Suppressor macrophage treated with lipopolysaccharide for 1 hour (primary cell): ENCODE measurements around the gene THAP8.
A peak's percentile ranks its signal among the peaks of the same experiment; 100 is the strongest.

ENCODE experiments used
- DNase-seq, 3 donors: peaks; one replicate each; pipeline ENCODE4 v3.0.0-alpha.2; 2020 to 2022

Gene THAP8

DNA sequence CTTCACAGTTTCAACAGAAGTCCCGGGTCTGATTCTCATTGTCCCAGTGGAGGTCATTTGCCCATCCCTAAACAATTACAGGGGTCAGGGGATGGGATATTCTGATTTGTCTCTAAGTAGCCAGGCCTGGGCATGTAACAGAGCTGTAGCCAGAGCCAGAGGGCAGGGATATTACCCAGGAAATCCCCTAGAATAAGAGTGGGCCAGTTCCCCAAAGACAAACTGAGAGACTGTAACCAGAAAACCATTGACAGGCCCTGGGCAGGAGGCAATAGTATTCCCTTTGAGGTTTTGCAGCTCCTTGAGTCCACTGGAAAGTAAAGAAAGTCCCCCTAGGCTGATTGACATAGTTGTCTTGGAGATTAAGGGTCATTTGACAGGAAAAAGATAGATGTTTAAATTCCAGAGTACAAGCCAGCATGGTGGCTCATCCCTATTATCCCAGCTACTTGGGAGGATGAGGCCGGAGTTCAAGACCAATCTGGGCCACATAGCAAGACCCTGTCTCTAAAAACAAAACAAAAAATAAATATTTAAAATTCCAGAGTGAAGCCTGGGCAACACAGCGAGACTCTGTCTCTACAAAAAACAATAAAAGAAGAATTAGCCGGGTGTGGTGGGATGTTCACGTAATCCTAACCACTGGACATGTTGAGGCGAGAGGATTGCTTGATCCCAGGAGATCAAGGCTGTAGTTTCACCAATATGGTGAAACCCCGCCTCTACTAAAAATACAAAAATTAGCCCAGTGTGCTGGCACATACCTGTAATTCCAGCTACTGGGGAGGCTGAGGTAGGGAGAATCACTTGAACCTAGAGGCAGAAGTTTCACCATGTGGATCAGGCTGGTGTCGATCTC lies 60.9 kb downstream of the THAP8 start:
- DNase-seq, result peak; percentile 53 to 68 (median 56)

DNA sequence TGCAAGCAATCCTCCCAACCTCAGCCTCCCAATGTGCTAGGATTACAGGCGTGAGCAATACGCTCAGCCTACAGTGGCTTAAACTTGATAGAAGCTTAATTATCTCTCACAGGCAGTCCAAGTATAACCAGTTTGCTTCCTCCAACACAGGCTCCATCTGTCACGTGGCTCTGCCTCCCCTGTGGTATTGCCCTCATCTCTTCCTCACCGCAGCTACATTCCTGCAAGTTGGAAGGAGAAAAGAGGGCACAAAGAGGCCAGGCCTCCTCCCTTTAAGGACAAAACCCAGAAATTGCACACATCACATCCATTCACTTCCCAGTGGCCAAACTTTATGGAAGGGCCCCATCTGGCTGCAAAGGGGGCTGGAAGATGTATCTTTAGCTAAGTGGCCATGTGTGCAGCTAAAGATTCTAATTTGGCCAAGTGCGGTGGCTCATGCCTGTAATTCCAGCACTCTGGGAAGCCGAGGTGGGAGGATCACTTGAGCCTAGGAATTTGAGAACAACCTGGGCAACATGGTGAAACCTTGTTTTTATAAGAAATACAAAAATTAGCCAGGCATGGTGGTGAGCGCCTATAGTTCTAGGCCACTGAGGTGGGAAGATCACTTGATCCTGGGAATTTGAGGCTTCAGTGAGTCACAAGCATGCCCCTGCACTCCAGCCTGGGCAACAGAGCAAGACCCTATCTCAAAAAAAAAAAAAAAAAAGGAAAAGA lies 62.2 kb downstream of the THAP8 start:
- no peak for DNase-seq

DNA sequence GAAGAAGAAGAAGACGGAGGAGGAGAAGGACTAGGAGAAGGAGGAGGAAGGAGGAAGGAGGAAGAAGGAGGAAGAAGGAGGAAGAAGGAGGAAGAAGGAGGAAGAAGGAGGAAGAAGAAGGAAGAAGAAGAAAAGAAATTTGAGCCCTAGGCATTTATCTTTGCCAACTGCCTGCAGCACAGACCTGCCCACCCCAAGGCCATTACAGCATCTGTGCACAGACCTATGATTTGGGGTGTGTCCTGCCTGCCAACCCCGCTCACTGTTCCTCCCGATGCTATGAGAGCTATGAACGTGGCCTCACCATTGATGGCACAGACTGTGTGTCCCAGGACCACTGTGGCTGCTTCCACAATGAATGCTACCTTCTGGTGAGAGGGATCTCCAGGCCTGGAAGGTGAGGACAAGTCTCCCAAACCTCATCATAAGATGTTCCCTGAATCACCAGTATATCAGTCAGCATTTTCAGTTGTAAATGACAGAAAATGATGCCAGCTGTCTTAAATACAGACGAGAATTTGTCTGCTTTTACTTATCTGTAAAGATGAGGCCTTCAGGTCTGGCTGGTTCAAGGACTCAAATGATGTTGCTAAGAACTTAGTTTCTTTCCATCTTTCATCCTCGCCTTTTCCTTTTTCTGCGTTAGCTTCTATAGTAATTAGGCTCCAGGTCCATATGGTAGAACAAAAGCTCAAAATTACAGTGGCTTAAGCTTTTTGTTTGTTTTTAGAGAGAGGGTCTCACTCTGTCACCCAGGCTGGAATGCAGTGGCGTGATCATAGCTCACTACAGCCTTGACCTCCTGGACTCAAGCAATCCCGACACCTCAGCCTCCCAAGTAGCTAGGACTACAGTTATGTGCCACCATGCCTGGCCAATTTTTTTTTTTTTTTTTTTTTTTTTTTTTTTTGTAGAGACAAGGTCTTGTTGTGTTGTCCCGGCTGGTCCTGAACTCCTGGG lies 63.0 kb downstream of the THAP8 start:
- no peak for DNase-seq

DNA sequence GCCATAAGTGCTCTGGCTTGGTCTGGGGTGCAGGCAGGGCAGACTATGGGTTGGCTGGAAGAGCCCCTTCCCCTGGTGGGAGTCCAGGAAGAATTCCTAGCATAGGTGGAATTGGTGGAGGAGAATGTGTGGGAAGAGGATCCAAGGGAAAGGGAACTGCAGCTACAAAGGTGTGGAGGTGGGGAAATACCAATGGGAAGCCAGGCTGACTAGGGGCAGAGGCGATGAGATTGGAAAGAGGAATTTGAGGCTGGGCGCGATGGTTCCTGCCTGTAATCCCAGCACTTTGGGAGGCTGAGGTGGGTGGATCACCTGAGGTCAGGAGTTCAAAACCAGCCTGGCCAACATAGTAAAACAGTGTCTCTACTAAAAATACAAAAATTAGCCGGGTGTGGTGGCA lies 63.9 kb downstream of the THAP8 start:
- peak; percentile 25 to 54 (median 25) for DNase-seq

DNA sequence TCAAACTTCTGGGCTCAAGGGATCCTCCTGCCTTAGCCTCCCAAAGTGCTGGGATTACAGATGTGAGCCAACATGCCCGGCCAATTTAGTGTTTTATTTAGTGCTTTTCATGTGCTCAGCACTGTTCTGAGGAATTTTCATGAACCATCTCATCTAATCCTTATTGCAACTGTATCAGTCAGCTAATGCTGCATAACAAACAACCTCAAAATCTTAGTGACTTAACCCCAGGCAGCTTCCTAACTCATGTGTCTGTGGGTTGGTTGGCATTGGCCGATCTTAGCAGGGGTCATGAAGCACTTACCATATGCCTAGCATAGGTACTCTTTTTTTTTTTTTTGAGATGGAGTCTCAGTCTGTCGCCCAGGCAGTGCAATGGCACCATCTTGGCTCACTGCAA lies 65.3 kb downstream of the THAP8 start:
- no peak for DNase-seq

DNA sequence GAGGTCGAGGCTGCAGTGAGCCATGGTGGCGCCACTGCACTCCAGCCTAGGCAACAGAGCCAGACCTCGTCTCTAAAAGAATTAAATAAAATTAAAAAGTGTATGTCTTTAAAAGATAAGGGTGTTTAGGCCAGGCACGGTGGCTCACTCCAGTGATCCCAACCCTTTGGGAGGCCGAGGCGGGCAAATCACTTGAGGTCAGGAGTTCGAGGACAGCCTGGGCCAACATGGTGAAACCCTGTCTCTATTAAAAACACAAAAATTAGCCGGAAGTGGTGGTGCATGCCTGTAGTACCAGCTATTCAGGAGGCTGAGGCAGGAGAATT lies 66.6 kb downstream of the THAP8 start:
- no peak for DNase-seq

DNA sequence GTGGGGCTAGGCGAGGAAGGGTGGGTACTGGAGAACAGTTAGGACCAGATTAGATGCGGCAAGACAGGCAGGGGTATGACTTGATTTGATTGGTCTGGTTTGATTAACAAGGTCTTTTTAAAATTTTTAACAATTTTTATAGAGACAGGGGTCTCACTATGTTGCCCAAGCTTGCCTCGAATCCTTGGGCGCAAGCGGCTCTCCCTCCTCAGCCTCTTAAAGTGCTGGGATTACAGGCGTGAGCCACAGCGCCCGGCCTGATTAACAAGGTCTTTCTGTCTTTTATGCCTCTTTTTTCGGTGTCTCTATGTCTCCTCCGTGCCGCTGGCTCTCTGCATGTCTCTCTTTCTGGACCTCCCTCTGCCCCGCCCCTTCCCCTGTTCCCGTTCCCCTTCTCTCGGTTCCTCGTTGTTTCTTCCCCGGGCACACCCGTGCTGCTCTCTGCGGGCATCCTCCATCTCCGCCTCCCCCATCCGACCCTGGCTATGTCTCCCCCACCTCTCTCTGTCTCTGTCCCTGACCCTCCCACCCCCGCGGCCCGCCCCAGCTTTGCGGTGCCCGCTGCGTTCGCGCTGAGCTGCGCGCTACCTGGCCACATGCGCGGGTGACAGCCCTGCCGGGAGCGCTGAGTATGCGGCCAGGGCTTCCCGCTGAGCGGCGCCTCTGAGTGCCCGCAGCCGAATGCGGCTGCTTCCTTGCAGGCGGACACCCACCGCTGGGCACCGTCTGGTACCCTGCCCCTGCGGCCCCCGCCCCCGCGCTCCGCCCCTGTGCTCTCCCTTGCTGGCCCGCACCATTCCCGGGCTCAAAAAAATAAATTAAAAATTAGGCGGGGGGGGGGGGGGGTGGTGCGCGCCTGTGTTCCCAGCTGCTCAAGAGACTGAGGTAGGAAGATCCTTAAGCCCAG lies 67.2 kb downstream of the THAP8 start:
- DNase-seq, result peak; percentile 45 to 79 (median 65)

DNA sequence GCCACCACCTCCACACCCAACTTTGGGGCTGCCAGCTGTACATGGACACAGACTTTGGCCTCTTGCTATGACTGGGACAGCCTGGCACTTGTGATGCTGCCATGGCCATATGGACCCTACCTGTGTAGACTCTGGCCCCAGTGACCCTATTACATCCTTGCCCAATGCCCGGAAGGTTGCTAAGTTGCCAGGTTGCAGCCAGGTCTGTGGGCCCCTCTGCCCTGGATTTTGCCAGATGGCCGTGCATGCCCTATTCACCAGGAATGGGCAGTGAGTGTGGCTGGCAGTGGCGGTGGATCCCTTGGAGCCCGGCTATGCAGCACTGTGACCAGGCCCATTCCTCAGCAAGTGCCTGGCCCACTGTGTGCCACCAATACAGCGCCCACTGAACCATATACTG lies 68.0 kb downstream of the THAP8 start:
- no peak for DNase-seq
